Progenitor cell of endocrine pancreas (in vitro differentiated cells): ENCODE data around the gene CAPN2. TPM values are rescaled to one million over a fixed set of nuclear protein-coding genes. Genes with fewer than 3 reads are reported as not detected.
A peak's percentile ranks its signal among the peaks of the same experiment; 100 is the strongest.
"Not testable (repeated sequence)": the region's sequence is repeated elsewhere in the genome, so short reads cannot be mapped to it uniquely, and the experiment has no call there.

ENCODE experiments used
- DNase-seq: peaks from one replicate; pipeline ENCODE4 v3.0.0; 2021; ENCODE audit warnings: low spot score; ENCODE audit not compliant: unreplicated experiment
- H3K27ac Mint-ChIP-seq: 2 replicates; pipeline ENCODE4 v1.8.0; 2021; ENCODE audit warnings: mild to moderate bottlenecking, moderate library complexity, mixed read lengths
- H3K27me3 Mint-ChIP-seq: 2 replicates; pipeline ENCODE4 v1.8.0; 2021; ENCODE audit warnings: mixed read lengths
- H3K36me3 Mint-ChIP-seq: 2 replicates; pipeline ENCODE4 v1.8.0; 2022; ENCODE audit warnings: mixed read lengths; ENCODE audit not compliant: insufficient read depth
- H3K4me1 Mint-ChIP-seq: 2 replicates; pipeline ENCODE4 v1.8.0; 2021; ENCODE audit warnings: low read depth, mixed read lengths
- H3K4me3 Mint-ChIP-seq: 2 replicates; pipeline ENCODE4 v1.8.0; 2021; ENCODE audit warnings: low read depth, mild to moderate bottlenecking, moderate library complexity, mixed read lengths
- H3K9me3 Mint-ChIP-seq: 2 replicates; pipeline ENCODE4 v1.8.0; 2021; ENCODE audit warnings: low read depth, mixed read lengths
- total RNA-seq: library from RNA; stranded (reverse); gene quantifications from 2 replicates; pipeline ENCODE4 v1.2.1, GENCODE V29; 2021
- TF ChIP-seq, protein P1 (sequence below): fragments of 200-600 bp; sonication (generic); IDR thresholded peaks from one replicate; pipeline ENCODE4 v1.5.0; 2021; ENCODE audit warnings: antibody characterized with exemption, mild to moderate bottlenecking; ENCODE audit not compliant: unreplicated experiment

The CAPN2 gene
- total RNA-seq, 1 donor from 2014 or later: 20.3 TPM

GRCh38 chr1:223733898-223734852, 21.8 kb downstream of the CAPN2 start:
- Mint-ChIP-seq H3K9me3 (peaks cover 3% of the 10 kb centered on the region), H3K4me3 (no peak overlapping the region), H3K27ac (peak overlapping the region; percentile 60), H3K36me3 (peaks cover 2% of the 10 kb centered on the region), H3K27me3 (peaks cover 63% of the 10 kb centered on the region), H3K4me1 (peaks cover 40% of the 10 kb centered on the region)
- TF ChIP-seq, protein P1, sequence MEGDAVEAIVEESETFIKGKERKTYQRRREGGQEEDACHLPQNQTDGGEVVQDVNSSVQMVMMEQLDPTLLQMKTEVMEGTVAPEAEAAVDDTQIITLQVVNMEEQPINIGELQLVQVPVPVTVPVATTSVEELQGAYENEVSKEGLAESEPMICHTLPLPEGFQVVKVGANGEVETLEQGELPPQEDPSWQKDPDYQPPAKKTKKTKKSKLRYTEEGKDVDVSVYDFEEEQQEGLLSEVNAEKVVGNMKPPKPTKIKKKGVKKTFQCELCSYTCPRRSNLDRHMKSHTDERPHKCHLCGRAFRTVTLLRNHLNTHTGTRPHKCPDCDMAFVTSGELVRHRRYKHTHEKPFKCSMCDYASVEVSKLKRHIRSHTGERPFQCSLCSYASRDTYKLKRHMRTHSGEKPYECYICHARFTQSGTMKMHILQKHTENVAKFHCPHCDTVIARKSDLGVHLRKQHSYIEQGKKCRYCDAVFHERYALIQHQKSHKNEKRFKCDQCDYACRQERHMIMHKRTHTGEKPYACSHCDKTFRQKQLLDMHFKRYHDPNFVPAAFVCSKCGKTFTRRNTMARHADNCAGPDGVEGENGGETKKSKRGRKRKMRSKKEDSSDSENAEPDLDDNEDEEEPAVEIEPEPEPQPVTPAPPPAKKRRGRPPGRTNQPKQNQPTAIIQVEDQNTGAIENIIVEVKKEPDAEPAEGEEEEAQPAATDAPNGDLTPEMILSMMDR: no peak
- no peak for DNase-seq

DNA sequence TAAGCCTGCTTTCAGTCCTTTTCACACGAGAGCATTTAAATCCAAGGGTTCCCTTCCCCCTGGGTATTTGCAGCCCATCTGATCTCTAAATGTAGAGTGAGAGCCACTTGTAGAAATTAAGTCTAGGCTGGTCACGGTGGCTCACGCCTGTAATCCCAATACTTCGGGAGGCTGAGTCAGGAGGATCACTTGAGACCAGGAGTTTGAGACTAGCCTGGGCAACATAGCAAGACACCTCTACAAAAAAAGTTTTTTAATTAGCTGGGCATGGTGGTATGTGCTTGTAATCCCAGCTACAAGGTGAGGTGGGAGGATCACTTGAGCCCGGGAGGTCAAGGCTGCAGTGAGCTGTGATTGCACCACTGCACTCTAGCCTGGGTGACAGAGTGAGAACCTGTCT, 24.3 kb downstream of the CAPN2 start:
- not testable (repeated sequence) for H3K27ac Mint-ChIP-seq, DNase-seq, H3K36me3 Mint-ChIP-seq, H3K9me3 Mint-ChIP-seq, H3K4me3 Mint-ChIP-seq
- Mint-ChIP-seq H3K4me1 (peaks cover 37% of the 10 kb centered on the region), H3K27me3 (peaks cover 50% of the 10 kb centered on the region)

DNA sequence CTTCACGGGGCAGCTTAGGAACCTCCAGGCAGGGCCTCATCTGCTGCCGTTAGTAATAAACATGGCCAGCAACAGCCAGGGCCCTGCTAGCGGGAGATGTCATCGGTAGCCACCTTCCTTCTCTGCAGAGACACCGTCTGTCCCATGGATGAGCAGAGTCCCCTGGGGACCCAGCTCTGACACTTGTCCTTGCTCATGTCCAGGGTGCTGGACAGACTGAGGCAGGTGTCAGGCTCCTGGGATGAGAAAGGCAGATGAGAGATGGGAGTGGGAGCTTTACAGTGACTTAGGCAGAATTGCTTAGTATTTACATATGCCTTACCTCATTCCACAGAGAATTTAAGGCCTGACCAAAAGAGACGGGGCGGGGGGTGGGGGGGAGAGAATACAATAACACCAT, 25.0 kb downstream of the CAPN2 start:
- H3K4me3 Mint-ChIP-seq: no peak overlapping the region
- peaks cover 36% of the 10 kb centered on the region for H3K4me1 Mint-ChIP-seq
- no peak overlapping the region for H3K27ac Mint-ChIP-seq
- no peaks in the 10 kb centered on the region for H3K9me3 Mint-ChIP-seq
- H3K36me3 Mint-ChIP-seq: no peaks in the 10 kb centered on the region
- TF ChIP-seq, protein P1: no peak
- H3K27me3 Mint-ChIP-seq: peaks cover 44% of the 10 kb centered on the region
- no peak for DNase-seq

DNA sequence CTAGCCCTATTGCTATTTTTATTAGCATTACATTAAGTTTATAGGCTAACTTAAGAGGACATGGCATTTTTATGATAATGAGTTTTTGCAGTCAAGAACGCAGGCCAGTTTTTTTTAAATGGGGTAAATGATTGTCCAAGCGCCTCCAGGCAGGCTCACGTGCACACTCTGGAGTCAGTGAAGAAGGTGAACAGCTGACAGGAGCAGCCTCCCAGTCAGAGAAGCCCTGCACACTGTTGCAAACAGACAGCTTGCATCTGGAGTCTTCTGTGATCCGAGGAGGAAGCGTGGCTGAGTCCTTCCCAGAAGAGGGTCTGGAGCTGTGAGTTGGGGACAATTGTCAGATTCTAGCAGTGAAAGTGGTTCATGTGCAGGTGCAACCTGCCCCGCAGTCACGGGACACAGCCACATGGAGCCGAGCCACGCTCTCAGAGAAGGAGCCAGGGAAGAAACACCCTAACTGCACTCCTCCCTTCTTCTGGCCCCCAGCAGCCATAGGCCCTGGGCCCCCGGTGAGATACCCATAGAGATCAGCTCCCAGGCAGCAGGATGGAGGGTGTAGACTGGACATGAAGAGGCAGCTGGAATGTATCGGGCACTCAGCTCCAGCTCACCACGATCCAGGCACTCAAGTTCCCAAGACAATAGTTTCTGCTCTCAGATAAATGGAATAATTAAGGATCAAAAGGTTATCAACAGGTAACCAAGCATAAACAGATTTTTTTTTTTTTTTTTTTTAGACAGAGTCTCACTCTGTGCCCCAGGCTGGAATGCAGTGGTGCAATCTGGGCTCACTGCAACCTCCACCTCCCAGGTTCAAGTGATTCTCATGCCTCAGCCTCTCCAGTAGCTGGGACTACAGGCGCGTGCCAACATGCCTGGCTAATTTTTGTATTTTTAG, 26.4 kb downstream of the CAPN2 start:
- no peaks in the 10 kb centered on the region for H3K36me3 Mint-ChIP-seq
- H3K27ac Mint-ChIP-seq: peak overlapping the region; percentile 85
- no peaks in the 10 kb centered on the region for H3K9me3 Mint-ChIP-seq
- peaks cover 41% of the 10 kb centered on the region for H3K27me3 Mint-ChIP-seq
- H3K4me1 Mint-ChIP-seq: peaks cover 24% of the 10 kb centered on the region
- TF ChIP-seq, protein P1: no peak
- peak overlapping the region; percentile 35 for H3K4me3 Mint-ChIP-seq
- DNase-seq: no peak

DNA sequence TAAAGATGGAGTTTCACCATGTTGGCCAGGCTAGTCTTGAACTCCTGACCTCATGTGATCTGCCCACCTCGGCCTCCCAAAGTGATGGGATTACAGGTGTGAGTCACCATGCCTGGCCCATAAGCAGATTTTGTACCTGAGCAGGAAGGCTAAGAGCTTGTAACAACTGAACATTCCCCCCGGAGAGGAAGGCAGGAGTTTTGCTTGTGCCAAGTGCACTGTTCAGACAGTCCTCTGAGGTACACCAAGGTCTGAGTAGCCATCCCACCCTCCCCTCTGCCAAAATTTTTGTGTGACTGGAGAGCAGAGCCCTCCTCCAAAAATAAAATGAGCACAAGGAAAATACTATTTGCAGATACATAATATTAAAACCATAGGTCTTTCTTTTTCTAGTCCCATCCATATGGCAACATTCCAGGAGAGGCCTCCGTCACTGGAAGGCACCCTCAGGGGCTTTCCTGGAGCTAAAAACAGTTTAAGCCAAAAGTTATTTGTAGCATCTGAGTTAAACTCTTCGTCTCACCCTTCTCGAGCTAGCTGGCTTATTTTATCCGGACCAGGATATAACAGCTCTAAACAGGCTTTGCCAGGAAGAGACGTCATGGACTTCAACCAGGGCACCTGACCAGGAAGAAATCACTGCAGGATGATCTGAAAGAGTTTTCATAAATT, 27.2 kb downstream of the CAPN2 start:
- Mint-ChIP-seq H3K9me3 (no peaks in the 10 kb centered on the region), H3K36me3 (no peaks in the 10 kb centered on the region)
- DNase-seq: no peak

DNA sequence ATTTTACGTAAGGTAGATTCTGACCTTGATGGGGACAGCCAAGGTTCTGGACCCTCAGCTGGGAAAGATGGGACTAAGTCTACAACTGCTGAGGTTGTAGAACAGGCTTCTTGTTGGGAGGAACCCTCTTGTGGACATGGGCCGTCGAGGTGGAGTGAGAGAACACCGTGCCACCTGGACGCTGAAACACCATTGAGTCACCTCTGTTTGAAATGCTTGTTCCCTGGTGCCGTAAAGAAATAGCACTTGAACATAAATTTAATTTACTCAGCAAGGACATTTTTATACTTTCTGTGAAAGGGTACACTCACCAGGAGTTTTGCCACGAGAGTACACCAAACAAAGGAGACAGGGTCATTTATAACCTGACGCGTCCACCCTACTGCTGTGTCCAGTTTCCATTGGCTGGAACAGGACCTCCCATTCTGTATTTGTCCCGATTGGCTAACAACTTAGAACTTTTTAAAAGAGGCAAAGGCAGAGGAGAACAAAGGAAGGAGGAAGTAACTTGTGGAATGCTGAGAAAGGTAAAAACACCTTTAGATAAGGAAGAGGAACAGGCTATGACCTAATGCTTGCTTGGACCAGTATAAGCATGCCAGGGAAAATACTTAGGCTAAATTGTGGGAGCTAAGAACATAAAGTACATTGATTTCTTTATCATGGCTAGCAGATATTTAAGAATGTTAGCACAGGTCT, 27.8 kb downstream of the CAPN2 start:
- not testable (repeated sequence) for H3K4me3 Mint-ChIP-seq, H3K9me3 Mint-ChIP-seq, DNase-seq, H3K36me3 Mint-ChIP-seq
- Mint-ChIP-seq H3K27me3 (peaks cover 42% of the 10 kb centered on the region), H3K4me1 (peaks cover 21% of the 10 kb centered on the region), H3K27ac (peak overlapping the region; percentile 91)

More for the DNA sequence above, 27.2 kb downstream of the CAPN2 start:
- H3K27ac Mint-ChIP-seq: peak overlapping the region; percentile 91
- H3K4me1 Mint-ChIP-seq: peaks cover 21% of the 10 kb centered on the region
- H3K4me3 Mint-ChIP-seq: no peak overlapping the region
- peaks cover 43% of the 10 kb centered on the region for H3K27me3 Mint-ChIP-seq
- TF ChIP-seq, protein P1: no peak
